Neural cell (in vitro differentiated cells): Measurements from ENCODE around the gene LHPP. TPM values are rescaled to one million over a fixed set of nuclear protein-coding genes. Genes with fewer than 3 reads are reported as not detected.

Experiments
- H2AFZ ChIP-seq: fragments of 200-600, 300-800 bp; sonication (generic), shearing (Covaris generic); 2 replicates; pipeline ENCODE4 v1.6.0; 2014; ENCODE audit warnings: low read depth, mild to moderate bottlenecking, antibody characterized with exemption, low read length, moderate library complexity
- H3F3A ChIP-seq: fragments of 200-600 bp; shearing (Covaris generic); 2 replicates; pipeline ENCODE4 v1.6.1; 2016; ENCODE audit warnings: mild to moderate bottlenecking, moderate library complexity, mixed read lengths, antibody characterized with exemption, low read length; ENCODE audit not compliant: insufficient read depth, poor library complexity, severe bottlenecking
- H3K27ac ChIP-seq: fragments of 200-600, 300-800 bp; sonication (generic), shearing (Covaris generic); 2 replicates; pipeline ENCODE4 v1.5.1; 2014; ENCODE audit warnings: mild to moderate bottlenecking, low read length, moderate library complexity
- H3K27me3 ChIP-seq: fragments of 300-800, 200-600 bp; sonication (generic), shearing (Covaris generic); 2 replicates; pipeline ENCODE4 v1.6.0; 2014; ENCODE audit warnings: mild to moderate bottlenecking, low read depth, low read length, moderate library complexity; ENCODE audit not compliant: insufficient read depth
- H3K36me3 ChIP-seq: fragments of 300-800, 200-600 bp; sonication (generic), shearing (Covaris generic); 2 replicates; pipeline ENCODE4 v1.5.1; 2014; ENCODE audit warnings: mild to moderate bottlenecking, antibody characterized with exemption, low read length, moderate library complexity; ENCODE audit not compliant: insufficient read depth
- H3K4me2 ChIP-seq: fragments of 300-800, 200-600 bp; sonication (generic), shearing (Covaris generic); 2 replicates; pipeline ENCODE4 v1.6.0; 2014; ENCODE audit warnings: mild to moderate bottlenecking, low read length
- H3K4me3 ChIP-seq: fragments of 300-800, 200-600 bp; sonication (generic), shearing (Covaris generic); 2 replicates; pipeline ENCODE4 v1.5.1; 2014; ENCODE audit warnings: mild to moderate bottlenecking, low read length, moderate library complexity
- H3K79me2 ChIP-seq: fragments of 200-600 bp; shearing (Covaris generic); replicated peaks from 2 replicates; pipeline ENCODE4 v1.6.0; 2014; ENCODE audit warnings: mild to moderate bottlenecking, low read length, moderate library complexity; ENCODE audit not compliant: insufficient read depth
- H3K9ac ChIP-seq: fragments of 300-800, 200-600 bp; sonication (generic), shearing (Covaris generic); 2 replicates; pipeline ENCODE4 v1.6.1; 2016; ENCODE audit warnings: mild to moderate bottlenecking, low read length, mixed read lengths
- H3K9me2 ChIP-seq: fragments of 200-600 bp; shearing (Covaris generic); 2 replicates; pipeline ENCODE4 v1.6.1; 2016; ENCODE audit warnings: mild to moderate bottlenecking, low read length, mixed read lengths; ENCODE audit not compliant: insufficient read depth
- H3K9me3 ChIP-seq: fragments of 200-600, 300-800 bp; sonication (generic), shearing (Covaris generic); 2 replicates; pipeline ENCODE4 v1.6.1; 2016; ENCODE audit warnings: mild to moderate bottlenecking, mixed run types, low read length, moderate library complexity, mixed read lengths
- H4K20me1 ChIP-seq: fragments of 200-600 bp; shearing (Covaris generic); 2 replicates; pipeline ENCODE4 v1.6.1; 2016; ENCODE audit warnings: mild to moderate bottlenecking, mixed run types; ENCODE audit not compliant: insufficient read depth
- EP300 ChIP-seq: fragments of 450-650 bp; conservative IDR thresholded peaks from 2 replicates; pipeline ENCODE4 v1.6.1; 2014; ENCODE audit warnings: antibody characterized with exemption, mild to moderate bottlenecking, moderate library complexity; ENCODE audit not compliant: poor library complexity, severe bottlenecking
- EZH2 ChIP-seq: fragments of 200-600, 300-800 bp; shearing (Covaris generic), sonication (generic); IDR thresholded peaks from 2 replicates; pipeline ENCODE4 v1.6.1; 2014; ENCODE audit warnings: antibody characterized with exemption, low read length, borderline replicate concordance, mild to moderate bottlenecking; ENCODE audit not compliant: insufficient read depth, poor library complexity, severe bottlenecking
- MXI1 ChIP-seq: fragments of 450-650 bp; conservative IDR thresholded peaks from 2 replicates; pipeline ENCODE4 v1.6.1; 2014; ENCODE audit warnings: antibody characterized with exemption, mild to moderate bottlenecking; ENCODE audit not compliant: poor library complexity, severe bottlenecking
- POLR2AphosphoS5 ChIP-seq: IDR thresholded peaks from 2 replicates; pipeline ENCODE4 v1.6.1; 2012
- RAD21 ChIP-seq: fragments of 450-650 bp; conservative IDR thresholded peaks from 2 replicates; pipeline ENCODE4 v1.6.1; 2014; ENCODE audit warnings: antibody characterized with exemption, mild to moderate bottlenecking, moderate library complexity
- SMC3 ChIP-seq: fragments of 450-650 bp; conservative IDR thresholded peaks from 2 replicates; pipeline ENCODE4 v1.6.1; 2014; ENCODE audit warnings: antibody characterized with exemption, mild to moderate bottlenecking, moderate library complexity; ENCODE audit not compliant: poor library complexity
- TAF1 ChIP-seq: IDR thresholded peaks from 2 replicates; pipeline ENCODE4 v1.6.1; 2012; ENCODE audit warnings: low read depth
- polyA plus RNA-seq: library from polyadenylated mRNA; depleted of rRNA; stranded (reverse); fragments of >200 nt; gene quantifications from 2 replicates; pipeline ENCODE4 v1.2.3, GENCODE V29; 2014
- TF ChIP-seq, protein P1 (sequence below): IDR thresholded peaks from 2 replicates; pipeline ENCODE4 v1.6.1; 2012; ENCODE audit warnings: borderline replicate concordance
- TF ChIP-seq, protein P2 (sequence below): fragments of 450-650 bp; IDR thresholded peaks from 2 replicates; pipeline ENCODE4 v1.5.1; 2014; ENCODE audit warnings: antibody characterized with exemption, mild to moderate bottlenecking, moderate library complexity; ENCODE audit not compliant: poor library complexity, severe bottlenecking

The LHPP gene
- polyA plus RNA-seq, 1 donor from 2014 or later: 16.0 TPM

DNA sequence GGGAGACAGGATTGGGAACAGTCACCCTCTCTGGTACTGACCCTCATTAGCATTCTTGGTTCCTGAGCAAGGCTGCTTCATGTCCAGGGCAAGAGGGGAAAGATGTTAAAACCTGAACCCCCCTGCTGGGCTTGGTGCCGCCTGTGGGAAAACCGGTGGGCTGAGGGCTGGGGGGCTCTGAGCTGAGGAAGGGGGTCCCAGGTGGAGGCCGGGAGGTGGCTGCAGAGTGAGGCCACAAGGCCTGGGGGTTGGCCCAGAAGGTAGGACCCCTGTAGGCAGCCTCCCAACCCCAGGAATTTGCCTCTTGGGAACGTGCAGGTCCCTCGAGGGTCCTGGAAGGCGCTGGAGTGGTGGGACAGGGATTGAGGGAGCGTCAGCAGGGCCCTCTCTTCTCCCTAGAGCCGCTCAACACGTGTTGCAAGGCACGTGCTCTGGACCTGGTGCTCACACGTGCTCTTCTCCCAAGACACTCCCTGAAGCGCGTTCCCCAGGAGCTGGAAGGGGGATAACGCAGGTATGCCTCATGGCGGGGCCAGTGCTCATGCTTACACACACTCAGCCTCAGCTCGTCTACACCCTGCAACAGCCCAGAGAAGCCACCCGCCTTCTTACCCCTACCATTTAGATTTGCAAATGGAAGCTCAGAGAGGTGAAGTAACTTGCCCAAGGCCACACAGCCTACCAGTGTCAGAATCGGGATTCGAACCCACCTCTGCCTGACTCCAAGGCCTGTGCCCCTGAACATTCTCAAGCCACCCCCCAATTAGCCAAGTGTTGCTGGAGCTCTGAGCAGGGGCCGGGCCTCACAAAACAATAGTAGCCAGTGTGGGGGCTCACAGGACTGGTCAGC is 64.4 kb downstream of the LHPP start:
- Histone ChIP-seq H3K4me3 (no peak overlapping the region), H3F3A (no peaks in the 10 kb centered on the region), H3K4me2 (no peak overlapping the region), H3K9me2 (no peaks in the 10 kb centered on the region), H3K9me3 (no peaks in the 10 kb centered on the region), H3K36me3 (no peaks in the 10 kb centered on the region), H4K20me1 (no peaks in the 10 kb centered on the region), H3K9ac (no peak overlapping the region), H2AFZ (no peak overlapping the region), H3K27me3 (no peaks in the 10 kb centered on the region), H3K27ac (no peak overlapping the region), H3K79me2 (no peaks in the 10 kb centered on the region)
- TF ChIP-seq MXI1: no peak
- no peak for TF ChIP-seq POLR2AphosphoS5
- TF ChIP-seq RAD21: no peak
- TF ChIP-seq, protein P1, sequence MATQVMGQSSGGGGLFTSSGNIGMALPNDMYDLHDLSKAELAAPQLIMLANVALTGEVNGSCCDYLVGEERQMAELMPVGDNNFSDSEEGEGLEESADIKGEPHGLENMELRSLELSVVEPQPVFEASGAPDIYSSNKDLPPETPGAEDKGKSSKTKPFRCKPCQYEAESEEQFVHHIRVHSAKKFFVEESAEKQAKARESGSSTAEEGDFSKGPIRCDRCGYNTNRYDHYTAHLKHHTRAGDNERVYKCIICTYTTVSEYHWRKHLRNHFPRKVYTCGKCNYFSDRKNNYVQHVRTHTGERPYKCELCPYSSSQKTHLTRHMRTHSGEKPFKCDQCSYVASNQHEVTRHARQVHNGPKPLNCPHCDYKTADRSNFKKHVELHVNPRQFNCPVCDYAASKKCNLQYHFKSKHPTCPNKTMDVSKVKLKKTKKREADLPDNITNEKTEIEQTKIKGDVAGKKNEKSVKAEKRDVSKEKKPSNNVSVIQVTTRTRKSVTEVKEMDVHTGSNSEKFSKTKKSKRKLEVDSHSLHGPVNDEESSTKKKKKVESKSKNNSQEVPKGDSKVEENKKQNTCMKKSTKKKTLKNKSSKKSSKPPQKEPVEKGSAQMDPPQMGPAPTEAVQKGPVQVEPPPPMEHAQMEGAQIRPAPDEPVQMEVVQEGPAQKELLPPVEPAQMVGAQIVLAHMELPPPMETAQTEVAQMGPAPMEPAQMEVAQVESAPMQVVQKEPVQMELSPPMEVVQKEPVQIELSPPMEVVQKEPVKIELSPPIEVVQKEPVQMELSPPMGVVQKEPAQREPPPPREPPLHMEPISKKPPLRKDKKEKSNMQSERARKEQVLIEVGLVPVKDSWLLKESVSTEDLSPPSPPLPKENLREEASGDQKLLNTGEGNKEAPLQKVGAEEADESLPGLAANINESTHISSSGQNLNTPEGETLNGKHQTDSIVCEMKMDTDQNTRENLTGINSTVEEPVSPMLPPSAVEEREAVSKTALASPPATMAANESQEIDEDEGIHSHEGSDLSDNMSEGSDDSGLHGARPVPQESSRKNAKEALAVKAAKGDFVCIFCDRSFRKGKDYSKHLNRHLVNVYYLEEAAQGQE: no peak
- TF ChIP-seq, protein P2, sequence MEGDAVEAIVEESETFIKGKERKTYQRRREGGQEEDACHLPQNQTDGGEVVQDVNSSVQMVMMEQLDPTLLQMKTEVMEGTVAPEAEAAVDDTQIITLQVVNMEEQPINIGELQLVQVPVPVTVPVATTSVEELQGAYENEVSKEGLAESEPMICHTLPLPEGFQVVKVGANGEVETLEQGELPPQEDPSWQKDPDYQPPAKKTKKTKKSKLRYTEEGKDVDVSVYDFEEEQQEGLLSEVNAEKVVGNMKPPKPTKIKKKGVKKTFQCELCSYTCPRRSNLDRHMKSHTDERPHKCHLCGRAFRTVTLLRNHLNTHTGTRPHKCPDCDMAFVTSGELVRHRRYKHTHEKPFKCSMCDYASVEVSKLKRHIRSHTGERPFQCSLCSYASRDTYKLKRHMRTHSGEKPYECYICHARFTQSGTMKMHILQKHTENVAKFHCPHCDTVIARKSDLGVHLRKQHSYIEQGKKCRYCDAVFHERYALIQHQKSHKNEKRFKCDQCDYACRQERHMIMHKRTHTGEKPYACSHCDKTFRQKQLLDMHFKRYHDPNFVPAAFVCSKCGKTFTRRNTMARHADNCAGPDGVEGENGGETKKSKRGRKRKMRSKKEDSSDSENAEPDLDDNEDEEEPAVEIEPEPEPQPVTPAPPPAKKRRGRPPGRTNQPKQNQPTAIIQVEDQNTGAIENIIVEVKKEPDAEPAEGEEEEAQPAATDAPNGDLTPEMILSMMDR: no peak
- no peak for TF ChIP-seq EZH2
- TF ChIP-seq SMC3: no peak
- no peak for TF ChIP-seq EP300
- TF ChIP-seq TAF1: no peak

DNA sequence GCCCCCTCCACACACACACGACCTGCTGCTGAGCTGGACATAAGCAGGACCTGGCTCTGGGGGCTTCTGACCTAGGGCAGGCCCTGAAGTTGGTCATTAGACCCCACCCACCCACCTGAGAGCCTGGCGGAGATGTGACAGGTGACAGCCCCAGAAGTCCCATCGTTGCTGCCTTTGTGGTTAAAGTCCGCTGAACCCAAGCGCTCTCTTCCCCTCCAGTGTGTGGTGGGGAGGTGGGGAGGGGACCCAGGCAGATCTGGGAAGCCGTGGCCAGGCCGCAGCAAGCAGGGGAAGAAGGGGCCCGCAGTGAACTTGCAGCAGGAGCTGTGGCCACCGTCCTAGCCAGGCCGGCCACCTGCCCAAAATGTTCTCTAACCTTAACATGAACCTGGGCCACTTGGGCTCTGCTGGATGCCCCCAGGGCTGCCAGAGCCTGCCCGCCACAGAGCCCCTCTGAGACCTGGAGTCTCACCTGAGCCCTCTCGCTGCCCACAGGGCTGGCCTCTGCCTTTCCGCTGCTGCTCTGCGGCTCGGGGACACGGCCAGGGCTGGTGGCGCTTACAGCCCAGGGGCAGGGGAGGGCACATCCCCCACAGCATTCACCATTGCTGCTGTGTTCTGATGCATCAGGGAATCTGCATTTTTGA is 65.1 kb downstream of the LHPP start:
- H3K9me2 ChIP-seq: no peaks in the 10 kb centered on the region
- no peak overlapping the region for H3K4me3 ChIP-seq
- no peak overlapping the region for H3K4me2 ChIP-seq
- no peaks in the 10 kb centered on the region for H3K9me3 ChIP-seq
- H3K27me3 ChIP-seq: no peaks in the 10 kb centered on the region
- no peaks in the 10 kb centered on the region for H4K20me1 ChIP-seq
- H2AFZ ChIP-seq: no peak overlapping the region
- H3K9ac ChIP-seq: no peak overlapping the region
- no peaks in the 10 kb centered on the region for H3K36me3 ChIP-seq
- no peak for TF ChIP-seq RAD21
- TF ChIP-seq EZH2: no peak
- no peak for TF ChIP-seq SMC3
- no peak for TF ChIP-seq MXI1
- no peak for TF ChIP-seq POLR2AphosphoS5
- TF ChIP-seq EP300: no peak
- TF ChIP-seq, protein P2: no peak
- TF ChIP-seq, protein P1: no peak
- no peak for TF ChIP-seq TAF1
- H3K79me2 ChIP-seq: no peaks in the 10 kb centered on the region
- H3F3A ChIP-seq: no peaks in the 10 kb centered on the region
- H3K27ac ChIP-seq: no peak overlapping the region
